ENCODE data around the gene TTC39C.

TTC39C gene

GRCh38 chr18:24051031-24051947 is 36.7 kb downstream of the TTC39C start:
- DNase-seq (ENCODE audit: low read depth) = no peak

GRCh38 chr18:24052053-24052452 is 37.5 kb downstream of the TTC39C start:
- no peak for DNase-seq (ENCODE audit: low read depth)
- H3K4me3 ChIP-seq (ENCODE audit: control insufficient read depth, low read depth, low read length) = no peak overlapping the region
- no peak for TF ChIP-seq CTCF (IDR thresholded peaks at IDR 0.05; ENCODE audit: control insufficient read depth, insufficient read depth, low read depth, low read length, missing control alignments)

More at GRCh38 chr18:24051031-24051947, 36.7 kb downstream of the TTC39C start:
- no peak for TF ChIP-seq CTCF (IDR thresholded peaks at IDR 0.05; ENCODE audit: control insufficient read depth, insufficient read depth, low read depth, low read length, missing control alignments)
- H3K4me3 ChIP-seq (ENCODE audit: control insufficient read depth, low read depth, low read length) = no peak overlapping the region

GRCh38 chr18:24053211-24053610 is 38.7 kb downstream of the TTC39C start:
- no peak for DNase-seq (ENCODE audit: low read depth)
- no peak for TF ChIP-seq CTCF (IDR thresholded peaks at IDR 0.05; ENCODE audit: control insufficient read depth, insufficient read depth, low read depth, low read length, missing control alignments)
- no peak overlapping the region for H3K4me3 ChIP-seq (ENCODE audit: control insufficient read depth, low read depth, low read length)

GRCh38 chr18:24054130-24054529 is 39.6 kb downstream of the TTC39C start:
- no peak for DNase-seq (ENCODE audit: low read depth)
- TF ChIP-seq CTCF (IDR thresholded peaks at IDR 0.05; ENCODE audit: control insufficient read depth, insufficient read depth, low read depth, low read length, missing control alignments) = no peak
- H3K4me3 ChIP-seq (ENCODE audit: control insufficient read depth, low read depth, low read length) = no peak overlapping the region

GRCh38 chr18:24055009-24055804 is 40.7 kb downstream of the TTC39C start:
- no peak overlapping the region for H3K4me3 ChIP-seq (ENCODE audit: control insufficient read depth, low read depth, low read length)
- TF ChIP-seq CTCF (IDR thresholded peaks at IDR 0.05; ENCODE audit: control insufficient read depth, insufficient read depth, low read depth, low read length, missing control alignments) = no peak
- no peak for DNase-seq (ENCODE audit: low read depth)

GRCh38 chr18:24055878-24056277 is 41.3 kb downstream of the TTC39C start:
- H3K4me3 ChIP-seq (ENCODE audit: control insufficient read depth, low read depth, low read length) = no peak overlapping the region
- TF ChIP-seq CTCF (IDR thresholded peaks at IDR 0.05; ENCODE audit: control insufficient read depth, insufficient read depth, low read depth, low read length, missing control alignments) = no peak
- no peak for DNase-seq (ENCODE audit: low read depth)
